ENCODE results near the gene TRIM26. TPM values are rescaled to one million over a fixed set of nuclear protein-coding genes. Genes with fewer than 3 reads are reported as not detected.

Gene TRIM26
- total and polyA plus RNA-seq, 2 of the 13 experiments (the other 11 are each of a cell fraction or from before 2014, with no cell fraction given), result 27.1 to 38.7 TPM

DNA sequence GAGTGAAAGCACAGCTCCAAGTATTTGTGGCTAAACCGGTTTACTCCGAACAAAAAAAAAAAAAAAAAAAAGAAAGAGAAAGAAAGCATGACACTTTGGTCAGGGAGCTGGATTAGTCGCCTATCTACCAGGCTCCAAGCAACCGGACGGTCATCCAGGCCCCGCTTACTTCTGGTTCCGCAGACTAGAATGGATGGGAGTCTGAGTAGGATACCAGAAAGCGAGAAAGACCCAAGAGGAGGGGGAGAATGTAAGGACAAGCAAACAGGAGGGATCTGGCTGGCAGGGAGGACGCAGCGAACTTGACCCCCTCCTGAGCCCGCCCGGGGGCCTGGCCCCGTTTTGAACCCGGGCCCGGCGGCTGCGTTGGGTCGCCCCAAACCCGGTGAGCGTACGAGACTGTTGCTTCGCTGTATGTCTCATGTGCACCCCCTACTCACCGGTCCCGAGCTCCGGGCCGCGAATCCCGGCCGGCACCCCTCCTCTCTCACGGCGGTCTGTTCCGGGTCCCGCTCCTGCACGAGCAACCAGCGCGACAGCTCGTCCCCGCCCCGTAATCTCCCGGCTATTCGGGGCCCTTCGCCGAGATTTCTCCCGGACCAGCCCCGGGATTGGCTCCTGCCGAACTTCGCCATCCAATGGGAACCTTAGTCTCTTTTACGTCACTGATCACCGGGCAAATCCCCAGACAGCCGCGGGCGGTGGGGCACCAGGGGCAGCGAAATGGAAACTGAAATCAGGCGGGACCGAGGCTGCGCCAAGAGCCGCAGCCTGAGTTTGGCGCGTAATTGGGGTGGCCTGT, at the start of gene TRIM26 (continued):
- peak; percentile 90 for TF ChIP-seq CHD2 (IDR thresholded peaks at IDR 0.05; ENCODE audit: low read depth, low read length)
- peak; percentile 47; the same call in 1 of the 2 replicates for TF ChIP-seq ZNF367 (CRISPR knock-in tag; IDR thresholded peaks at IDR 0.05; ENCODE audit: borderline replicate concordance)
- no peak; the same call in 1 of the 2 replicates for TF ChIP-seq ZNF329 (CRISPR knock-in tag; IDR thresholded peaks at IDR 0.05; ENCODE audit: low read depth)
- TF ChIP-seq ZFP41 (CRISPR knock-in tag; IDR thresholded peaks at IDR 0.05; ENCODE audit: borderline replicate concordance), result no peak
- peak; percentile 83 for TF ChIP-seq RBM39 (IDR thresholded peaks at IDR 0.05; ENCODE audit: low read depth, low read length, poor library complexity, severe bottlenecking)
- no peak for TF ChIP-seq ZNF282 (IDR thresholded peaks at IDR 0.05; ENCODE audit: partially characterized antibody)
- no peak for TF ChIP-seq ZNF382 (CRISPR knock-in tag; IDR thresholded peaks at IDR 0.05; ENCODE audit: borderline replicate concordance)
- TF ChIP-seq ZNF724P (CRISPR knock-in tag; IDR thresholded peaks at IDR 0.05; ENCODE audit: borderline replicate concordance), result no peak; the same call in 1 of the 2 replicates
- TF ChIP-seq, protein P1, sequence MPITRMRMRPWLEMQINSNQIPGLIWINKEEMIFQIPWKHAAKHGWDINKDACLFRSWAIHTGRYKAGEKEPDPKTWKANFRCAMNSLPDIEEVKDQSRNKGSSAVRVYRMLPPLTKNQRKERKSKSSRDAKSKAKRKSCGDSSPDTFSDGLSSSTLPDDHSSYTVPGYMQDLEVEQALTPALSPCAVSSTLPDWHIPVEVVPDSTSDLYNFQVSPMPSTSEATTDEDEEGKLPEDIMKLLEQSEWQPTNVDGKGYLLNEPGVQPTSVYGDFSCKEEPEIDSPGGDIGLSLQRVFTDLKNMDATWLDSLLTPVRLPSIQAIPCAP (CRISPR knock-in tag; IDR thresholded peaks at IDR 0.05; ENCODE audit: low read depth), result peak; percentile 90
- peak; percentile 71 for TF ChIP-seq U2AF1 (optimal IDR thresholded peaks at IDR 0.05; ENCODE audit: low read depth, low read length)
- TF ChIP-seq TEAD3 (CRISPR knock-in tag; optimal IDR thresholded peaks at IDR 0.05; ENCODE audit: borderline replicate concordance), result no peak
- TF ChIP-seq FIP1L1 (IDR thresholded peaks at IDR 0.05; ENCODE audit: borderline replicate concordance, insufficient read depth, low read depth, low read length), result no peak
- TF ChIP-seq DNMT1 (CRISPR knock-in tag; IDR thresholded peaks at IDR 0.05), result no peak
- TF ChIP-seq POLR2AphosphoS2 (IDR thresholded peaks at IDR 0.05; ENCODE audit: low read depth, low read length), result no peak
- no peak for TF ChIP-seq SSRP1 (CRISPR knock-in tag; IDR thresholded peaks at IDR 0.05)
- peak; percentile 57; the same call in 1 of the 2 replicates for TF ChIP-seq ZNF792 (CRISPR knock-in tag; IDR thresholded peaks at IDR 0.05)
- 0 out of 2 replicates have a peak, but pooled peaks have one; percentile 41 for TF ChIP-seq ZNF383 (CRISPR knock-in tag; IDR thresholded peaks at IDR 0.05; ENCODE audit: borderline replicate concordance)
- TF ChIP-seq MIXL1 (CRISPR knock-in tag; IDR thresholded peaks at IDR 0.05), result no peak; the same call in 1 of the 2 replicates
- no peak for TF ChIP-seq HOXA7 (CRISPR knock-in tag; IDR thresholded peaks at IDR 0.05)
- TF ChIP-seq, protein P2, sequence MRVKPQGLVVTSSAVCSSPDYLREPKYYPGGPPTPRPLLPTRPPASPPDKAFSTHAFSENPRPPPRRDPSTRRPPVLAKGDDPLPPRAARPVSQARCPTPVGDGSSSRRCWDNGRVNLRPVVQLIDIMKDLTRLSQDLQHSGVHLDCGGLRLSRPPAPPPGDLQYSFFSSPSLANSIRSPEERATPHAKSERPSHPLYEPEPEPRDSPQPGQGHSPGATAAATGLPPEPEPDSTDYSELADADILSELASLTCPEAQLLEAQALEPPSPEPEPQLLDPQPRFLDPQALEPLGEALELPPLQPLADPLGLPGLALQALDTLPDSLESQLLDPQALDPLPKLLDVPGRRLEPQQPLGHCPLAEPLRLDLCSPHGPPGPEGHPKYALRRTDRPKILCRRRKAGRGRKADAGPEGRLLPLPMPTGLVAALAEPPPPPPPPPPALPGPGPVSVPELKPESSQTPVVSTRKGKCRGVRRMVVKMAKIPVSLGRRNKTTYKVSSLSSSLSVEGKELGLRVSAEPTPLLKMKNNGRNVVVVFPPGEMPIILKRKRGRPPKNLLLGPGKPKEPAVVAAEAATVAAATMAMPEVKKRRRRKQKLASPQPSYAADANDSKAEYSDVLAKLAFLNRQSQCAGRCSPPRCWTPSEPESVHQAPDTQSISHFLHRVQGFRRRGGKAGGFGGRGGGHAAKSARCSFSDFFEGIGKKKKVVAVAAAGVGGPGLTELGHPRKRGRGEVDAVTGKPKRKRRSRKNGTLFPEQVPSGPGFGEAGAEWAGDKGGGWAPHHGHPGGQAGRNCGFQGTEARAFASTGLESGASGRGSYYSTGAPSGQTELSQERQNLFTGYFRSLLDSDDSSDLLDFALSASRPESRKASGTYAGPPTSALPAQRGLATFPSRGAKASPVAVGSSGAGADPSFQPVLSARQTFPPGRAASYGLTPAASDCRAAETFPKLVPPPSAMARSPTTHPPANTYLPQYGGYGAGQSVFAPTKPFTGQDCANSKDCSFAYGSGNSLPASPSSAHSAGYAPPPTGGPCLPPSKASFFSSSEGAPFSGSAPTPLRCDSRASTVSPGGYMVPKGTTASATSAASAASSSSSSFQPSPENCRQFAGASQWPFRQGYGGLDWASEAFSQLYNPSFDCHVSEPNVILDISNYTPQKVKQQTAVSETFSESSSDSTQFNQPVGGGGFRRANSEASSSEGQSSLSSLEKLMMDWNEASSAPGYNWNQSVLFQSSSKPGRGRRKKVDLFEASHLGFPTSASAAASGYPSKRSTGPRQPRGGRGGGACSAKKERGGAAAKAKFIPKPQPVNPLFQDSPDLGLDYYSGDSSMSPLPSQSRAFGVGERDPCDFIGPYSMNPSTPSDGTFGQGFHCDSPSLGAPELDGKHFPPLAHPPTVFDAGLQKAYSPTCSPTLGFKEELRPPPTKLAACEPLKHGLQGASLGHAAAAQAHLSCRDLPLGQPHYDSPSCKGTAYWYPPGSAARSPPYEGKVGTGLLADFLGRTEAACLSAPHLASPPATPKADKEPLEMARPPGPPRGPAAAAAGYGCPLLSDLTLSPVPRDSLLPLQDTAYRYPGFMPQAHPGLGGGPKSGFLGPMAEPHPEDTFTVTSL (CRISPR knock-in tag; IDR thresholded peaks at IDR 0.05; ENCODE audit: borderline replicate concordance), result peak; percentile 86; the same call in 1 of the 2 replicates
- TF ChIP-seq ERF (CRISPR knock-in tag; IDR thresholded peaks at IDR 0.05), result no peak; the same call in 1 of the 2 replicates
- TF ChIP-seq, protein P3, sequence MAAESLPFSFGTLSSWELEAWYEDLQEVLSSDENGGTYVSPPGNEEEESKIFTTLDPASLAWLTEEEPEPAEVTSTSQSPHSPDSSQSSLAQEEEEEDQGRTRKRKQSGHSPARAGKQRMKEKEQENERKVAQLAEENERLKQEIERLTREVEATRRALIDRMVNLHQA (CRISPR knock-in tag; IDR thresholded peaks at IDR 0.05), result no peak
- 0 out of 2 replicates have a peak, but pooled peaks have one; percentile 53 for TF ChIP-seq ZNF331 (CRISPR knock-in tag; IDR thresholded peaks at IDR 0.05)
